ENCODE measurements around the gene SULT1B1. TPM values are rescaled to one million over a fixed set of nuclear protein-coding genes. Genes with fewer than 3 reads are reported as not detected.

SULT1B1 gene
- total and polyA plus RNA-seq, 10 of the 15 experiments (the other 5 are each of a cell fraction or from before 2014, with no cell fraction given): 0.01 to 0.05 (median 0.01) TPM; not detected in 7

GRCh38 chr4:69765751-69766150 is 5.3 kb upstream of the SULT1B1 start:
- Histone ChIP-seq H3K36me3 (ENCODE audit: control insufficient read depth in 2 of 2, insufficient read depth in 2 of 2, low read length in 1 of 2) (no peaks in the 10 kb centered on the region), H3K4me2 (ENCODE audit: control insufficient read depth, insufficient read depth) (no peak overlapping the region), H4K20me1 (ENCODE audit: control insufficient read depth, insufficient read depth) (no peaks in the 10 kb centered on the region), H3K79me2 (ENCODE audit: control insufficient read depth, insufficient read depth, low read length) (no peaks in the 10 kb centered on the region), H3K9ac (ENCODE audit: control insufficient read depth, insufficient read depth, low read length) (no peak overlapping the region), H3K27me3 (replicated peaks in 1 of 2; ENCODE audit: control insufficient read depth in 2 of 2, insufficient read depth in 2 of 2, low read length in 1 of 2) (no peaks in the 10 kb centered on the region), H3K4me3 (no peak overlapping the region), H3K27ac (ENCODE audit: control insufficient read depth, insufficient read depth) (no peak overlapping the region), H3K9me3 (replicated peaks; ENCODE audit: control insufficient read depth, insufficient read depth, low read length) (no peaks in the 10 kb centered on the region), H2AFZ (ENCODE audit: control insufficient read depth, low read depth, low read length) (no peak overlapping the region), H3K4me1 (ENCODE audit: control insufficient read depth, insufficient read depth, low read length) (no peaks in the 10 kb centered on the region)
- CTCF ChIA-PET: no interaction called here
- SMC1A ChIA-PET (ENCODE audit: uncharacterized antibody, unreplicated experiment): interaction anchor here (0.9 to 1.3 kb wide), 2 partner anchors 15 to 58 kb away, joined by 3 read pairs; no protein-coding TSS in a partner anchor
- TF ChIP-seq PAX8 (IDR thresholded peaks at IDR 0.05): no peak
- TF ChIP-seq EED (IDR thresholded peaks at IDR 0.05; ENCODE audit: low read depth): no peak
- TF ChIP-seq STAT3 (IDR thresholded peaks at IDR 0.05; ENCODE audit: low read depth, low read length): no peak
- no peak for TF ChIP-seq NR2F1 (conservative IDR thresholded peaks at IDR 0.05)
- no peak for TF ChIP-seq ZNF384 (IDR thresholded peaks at IDR 0.05; ENCODE audit: borderline replicate concordance, low read depth, low read length)
- TF ChIP-seq BMI1 (IDR thresholded peaks at IDR 0.05; ENCODE audit: borderline replicate concordance): no peak
- no peak for TF ChIP-seq REST (IDR thresholded peaks at IDR 0.05; ENCODE audit: low read depth, low read length)
- ATAC-seq (no peak), DNase-seq (ENCODE audit: low read depth, low spot score) (no peak), FAIRE-seq (no peak)
- in situ Hi-C loops (cut with MboI) (no loop called here), intact Hi-C loops (cut with micrococcal nuclease; ENCODE audit: unreplicated experiment) (no loop called here)
- RAD21 ChIA-PET (ENCODE audit: unreplicated experiment): interaction anchor here (0.7 kb wide), 1 partner anchor 12 kb away, joined by 3 read pairs; no protein-coding TSS in a partner anchor
- POLR2A ChIA-PET: no interaction called here
- 80% methylated on average over 1 of the region's 1 CpG for WGBS (ENCODE audit: insufficient coverage, insufficient replicate concordance, low lambda C conversion rate, missing lambda C conversion rate)
- no TSS peak for BruUV-seq (replicated peaks)
